Left hindlimb (tissue), 1 donor: ENCODE results near the gene MAD2L1BP.
"Not testable (repeated sequence)": the region's sequence is repeated elsewhere in the genome, so short reads cannot be mapped to it uniquely, and the experiment has no call there.

ENCODE experiments used
- DNase-seq: peaks from one replicate; pipeline ENCODE4 v3.0.0-alpha.2; 2018

The MAD2L1BP gene

GRCh38 chr6:43627008-43627825, 8.4 kb upstream of the MAD2L1BP start:
- peak; percentile 45 for DNase-seq

GRCh38 chr6:43628393-43629103, 7.1 kb upstream of the MAD2L1BP start:
- peak; percentile 37 for DNase-seq

GRCh38 chr6:43629104-43629504, 6.5 kb upstream of the MAD2L1BP start, which contains the start of gene GTPBP2:
Gene GTPBP2 (minus strand): TSS chr6:43629264. CDS start chr6:43629162, 102 bp downstream.
- DNase-seq, result peak; percentile 100

- peak; percentile 98 for DNase-seq
Measured at GRCh38 chr6:43629505-43630300, 5.9 kb upstream of the MAD2L1BP start.

- no peak for DNase-seq
Measured at GRCh38 chr6:43630980-43631619, 4.5 kb upstream of the MAD2L1BP start.

GRCh38 chr6:43633002-43633401, 2.6 kb upstream of the MAD2L1BP start:
- DNase-seq, result not testable (repeated sequence)

GRCh38 chr6:43634702-43635303, 837 bp upstream of the MAD2L1BP start:
- no peak for DNase-seq

GRCh38 chr6:43636308-43636659, 644 bp downstream of the MAD2L1BP start:
- no peak for DNase-seq

GRCh38 chr6:43639984-43640800, 4.6 kb downstream of the MAD2L1BP start:
- DNase-seq, result no peak

GRCh38 chr6:43644940-43645612, 9.4 kb downstream of the MAD2L1BP start, which contains the start of gene RSPH9:
Gene RSPH9 (plus strand): TSS chr6:43645036. CDS start chr6:43645099, 63 bp downstream.
- peak; percentile 81 for DNase-seq

- no peak for DNase-seq
Measured at GRCh38 chr6:43645613-43645964, 9.9 kb downstream of the MAD2L1BP start.

- no peak for DNase-seq
Measured at GRCh38 chr6:43647613-43648012, 12.0 kb downstream of the MAD2L1BP start.

GRCh38 chr6:43648248-43648647, 12.6 kb downstream of the MAD2L1BP start:
- DNase-seq, result no peak

- DNase-seq, result not testable (repeated sequence)
Measured at GRCh38 chr6:43652822-43653221, 17.2 kb downstream of the MAD2L1BP start.

GRCh38 chr6:43657221-43657802, 21.7 kb downstream of the MAD2L1BP start:
- DNase-seq, result no peak

- DNase-seq, result no peak
Measured at GRCh38 chr6:43658161-43658560, 22.5 kb downstream of the MAD2L1BP start.

GRCh38 chr6:43662948-43663347, 27.3 kb downstream of the MAD2L1BP start:
- DNase-seq, result not testable (repeated sequence)

- DNase-seq, result no peak
Measured at GRCh38 chr6:43665376-43665775, 29.7 kb downstream of the MAD2L1BP start.

GRCh38 chr6:43666196-43666920, 30.7 kb downstream of the MAD2L1BP start:
- DNase-seq, result no peak
